H1 (cell line): ENCODE measurements around the gene DKK3. TPM values are rescaled to one million over a fixed set of nuclear protein-coding genes. Genes with fewer than 3 reads are reported as not detected.

ENCODE experiments used
- BRCA1 ChIP-seq: IDR thresholded peaks from 2 replicates; pipeline ENCODE4 v1.6.1; 2012; ENCODE audit warnings: low read depth, low read length, improper control_type of control experiment
- TAF1 ChIP-seq: IDR thresholded peaks from 2 replicates; pipeline ENCODE4 v1.6.1; 2011; ENCODE audit warnings: mild to moderate bottlenecking, low read depth, low read length
- TEAD4 ChIP-seq: IDR thresholded peaks from 2 replicates; pipeline ENCODE4 v1.6.1; 2012; ENCODE audit warnings: low read depth, low read length, inconsistent platforms, mixed read lengths
- polyA plus RNA-seq, 7 experiments: library from polyadenylated mRNA; depleted of rRNA in 3 of 7; stranded (reverse) in 5 of 7; unstranded in 2 of 7; fragments of >200 nt in 5 of 7; fragments of 200-250 nt in 2 of 7; gene quantifications; 1 replicate in 5 of 7; 2 replicates in 1 of 7; 4 replicates in 1 of 7; pipeline versions ENCODE4 v1.2.1 to v1.2.3, GENCODE V29; 2011 to 2013; ENCODE audit warnings: missing spikeins in 2 of 7, mixed read lengths in 2 of 7
- total RNA-seq: library from RNA; stranded (reverse); fragmentation: NEBNext Ultra II Directional; extraction: Animal tissue kit (Norgen Biotek cat#: 25700); gene quantifications from 2 replicates; pipeline ENCODE4 v1.2.1, GENCODE V29; 2021

The DKK3 gene
- total and polyA plus RNA-seq, 2 of the 8 experiments (the other 6 are each of a cell fraction or from before 2014, with no cell fraction given), result 30.0 to 40.1 TPM

- TF ChIP-seq TAF1 (no peak), TEAD4 (no peak), BRCA1 (no peak)
Observed at GRCh38 chr11:12017865-12018453, 9.5 kb upstream of the DKK3 start (continued).
